HG03442 (cell line): Measurements from ENCODE around the gene SFXN1.
A peak's percentile ranks its signal among the peaks of the same experiment; 100 is the strongest.
"Not testable (repeated sequence)": the region's sequence is repeated elsewhere in the genome, so short reads cannot be mapped to it uniquely, and the experiment has no call there.

ENCODE experiments used
- ATAC-seq: cut with Tn5 transposase; IDR thresholded peaks from one replicate; pipeline ENCODE4 v1.9.1; 2021; ENCODE audit warnings: mild to moderate bottlenecking, moderate library complexity; ENCODE audit not compliant: unreplicated experiment

The SFXN1 gene

DNA sequence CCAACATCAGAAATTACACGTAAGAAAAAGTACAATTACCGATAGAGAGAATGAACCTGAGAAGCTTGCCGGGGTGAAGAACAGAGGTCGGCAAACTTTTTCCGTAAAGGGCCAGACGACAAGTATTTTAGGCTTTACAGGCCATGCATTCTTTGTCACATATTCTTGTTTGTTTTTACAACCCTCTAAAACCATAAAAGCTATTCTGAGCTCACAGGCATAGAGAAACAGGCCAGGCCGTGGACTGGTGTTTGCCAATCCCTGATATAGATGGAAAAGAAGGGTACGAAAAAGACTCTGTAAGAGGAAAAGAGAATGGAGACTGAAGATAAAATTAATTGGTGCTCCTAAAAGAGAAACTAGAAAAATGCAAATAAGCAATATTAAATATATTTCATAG is 15.4 kb downstream of the SFXN1 start:
- ATAC-seq, result no peak

DNA sequence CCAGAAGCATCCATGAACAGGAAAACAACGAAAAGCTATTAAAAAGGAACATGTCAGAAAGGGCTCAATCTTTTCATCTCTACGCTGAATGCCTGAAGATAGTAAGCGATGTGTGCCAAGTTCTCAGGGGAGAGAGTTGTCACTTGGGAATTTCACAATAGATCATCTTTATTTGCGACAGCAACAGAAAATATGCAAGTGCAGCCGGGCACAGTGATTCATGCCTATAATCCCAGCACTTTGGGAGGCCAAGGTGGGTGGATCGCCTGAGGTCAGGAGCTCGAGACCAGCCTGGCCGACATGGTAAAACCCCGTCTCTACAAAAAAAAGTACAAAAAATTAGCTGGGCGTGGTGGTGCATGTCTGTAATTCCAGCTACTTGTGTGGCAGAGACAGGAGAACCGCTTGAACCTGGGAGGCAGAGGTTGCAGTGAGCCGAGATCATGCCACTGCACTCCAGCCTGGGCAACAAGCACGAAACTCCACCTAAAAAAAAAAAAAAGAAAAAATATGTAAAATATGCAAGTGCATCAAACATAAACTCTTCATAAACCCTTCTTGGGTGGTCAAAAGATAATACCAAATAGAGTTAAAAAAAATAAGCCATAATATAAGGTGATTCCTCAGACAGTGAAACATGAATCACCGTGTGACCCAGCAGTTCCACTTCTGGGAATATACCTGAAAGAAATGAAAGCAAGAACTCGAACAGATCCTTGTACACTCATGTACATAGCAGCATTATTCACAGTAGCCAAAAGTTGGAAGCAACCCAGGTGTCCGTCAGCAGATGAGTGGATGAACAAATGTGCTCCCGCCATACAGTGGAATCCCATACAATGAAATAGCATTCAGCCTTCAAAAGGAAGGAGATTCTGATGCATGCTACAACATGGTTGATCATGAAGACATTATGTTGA is 16.2 kb downstream of the SFXN1 start:
- ATAC-seq, result no peak

DNA sequence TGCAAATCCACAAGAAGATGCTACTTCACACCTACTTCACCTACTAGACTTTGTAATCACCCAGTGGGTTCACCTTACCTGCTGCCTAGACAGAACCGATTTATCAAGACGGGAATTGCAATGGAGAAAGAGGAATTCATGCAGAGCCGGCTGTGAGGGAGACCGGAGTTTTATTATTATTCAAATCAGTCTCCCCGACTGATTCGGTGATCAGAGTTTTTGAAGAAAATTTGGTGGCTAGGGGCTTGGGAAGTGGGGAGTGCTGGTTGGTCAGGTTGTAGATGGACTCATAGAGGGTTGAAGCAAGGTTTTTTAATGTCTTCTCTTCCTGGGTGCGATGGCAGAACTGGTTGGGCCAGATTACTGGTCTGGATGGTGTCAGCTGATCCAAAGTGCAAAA is 23.4 kb downstream of the SFXN1 start:
- no peak for ATAC-seq

DNA sequence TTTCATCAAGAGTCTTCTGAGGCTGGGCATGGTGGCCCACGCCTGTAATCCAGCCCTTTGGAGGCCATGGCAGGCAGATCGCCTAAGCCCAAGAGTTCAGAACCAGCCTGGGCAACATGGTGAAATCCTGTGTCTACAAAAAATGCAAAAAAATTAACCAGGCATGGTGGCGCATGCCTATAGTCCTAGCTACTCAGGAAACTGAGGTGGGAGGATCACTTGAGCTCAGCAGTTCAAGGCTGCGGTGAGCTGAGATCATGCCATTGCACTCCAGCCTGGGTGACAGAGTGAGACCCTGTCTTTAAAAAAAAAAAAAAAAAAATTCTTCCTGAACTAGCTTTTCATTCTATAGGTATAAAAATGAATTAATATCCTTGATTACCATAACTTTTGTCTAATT is 29.3 kb downstream of the SFXN1 start:
- ATAC-seq, result not testable (repeated sequence)

DNA sequence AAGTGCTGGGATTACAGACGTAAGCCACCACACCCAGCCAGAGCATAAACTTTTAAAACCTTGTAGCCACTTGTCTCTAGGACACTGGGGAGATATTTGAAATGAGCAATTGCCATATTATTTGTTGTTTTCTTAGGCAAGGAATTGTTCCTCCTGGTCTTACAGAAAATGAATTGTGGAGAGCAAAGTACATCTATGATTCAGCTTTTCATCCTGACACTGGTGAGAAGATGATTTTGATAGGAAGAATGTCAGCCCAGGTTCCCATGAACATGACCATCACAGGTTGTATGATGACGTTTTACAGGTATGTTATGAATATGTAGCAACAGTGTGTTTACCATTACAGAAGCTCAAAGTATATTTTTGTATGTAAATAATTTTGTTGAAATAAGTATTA is 30.5 kb downstream of the SFXN1 start:
- no peak for ATAC-seq

DNA sequence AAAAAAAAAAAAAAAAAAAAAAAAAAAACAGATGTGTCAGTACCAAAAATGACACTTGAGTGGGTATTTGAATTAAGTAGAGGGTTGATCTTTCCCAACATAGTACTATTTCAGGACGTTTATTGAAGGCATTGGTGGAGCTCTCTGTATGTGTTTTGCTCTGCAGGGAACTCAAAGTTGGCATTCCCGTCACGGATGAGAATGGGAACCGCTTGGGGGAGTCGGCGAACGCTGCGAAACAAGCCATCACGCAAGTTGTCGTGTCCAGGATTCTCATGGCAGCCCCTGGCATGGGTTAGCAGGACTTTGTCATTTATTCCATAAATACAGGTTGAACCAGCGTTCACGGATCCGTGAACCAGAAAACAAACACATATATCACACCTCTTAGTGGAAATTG is 34.9 kb downstream of the SFXN1 start:
- no peak for ATAC-seq

DNA sequence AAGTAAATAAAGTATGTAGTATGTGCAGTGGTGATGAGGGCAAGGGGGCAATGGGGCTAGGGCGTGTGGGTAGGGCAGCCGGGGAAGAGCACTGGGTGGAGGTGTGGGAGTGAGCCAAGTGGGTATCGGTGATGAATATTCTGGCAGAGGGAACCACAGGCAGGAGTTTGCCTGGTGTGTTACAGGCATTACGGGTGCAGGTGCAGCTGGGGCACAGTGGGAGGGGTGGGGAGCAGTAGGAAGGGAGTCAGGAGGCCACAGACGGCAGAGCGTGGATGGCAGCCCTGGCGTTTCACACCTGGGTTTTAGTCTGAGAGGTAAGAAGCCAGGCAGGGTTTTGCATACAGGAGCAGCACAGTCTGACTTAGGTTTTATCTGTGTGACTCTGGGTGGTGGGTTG is 35.4 kb downstream of the SFXN1 start:
- no peak for ATAC-seq

DNA sequence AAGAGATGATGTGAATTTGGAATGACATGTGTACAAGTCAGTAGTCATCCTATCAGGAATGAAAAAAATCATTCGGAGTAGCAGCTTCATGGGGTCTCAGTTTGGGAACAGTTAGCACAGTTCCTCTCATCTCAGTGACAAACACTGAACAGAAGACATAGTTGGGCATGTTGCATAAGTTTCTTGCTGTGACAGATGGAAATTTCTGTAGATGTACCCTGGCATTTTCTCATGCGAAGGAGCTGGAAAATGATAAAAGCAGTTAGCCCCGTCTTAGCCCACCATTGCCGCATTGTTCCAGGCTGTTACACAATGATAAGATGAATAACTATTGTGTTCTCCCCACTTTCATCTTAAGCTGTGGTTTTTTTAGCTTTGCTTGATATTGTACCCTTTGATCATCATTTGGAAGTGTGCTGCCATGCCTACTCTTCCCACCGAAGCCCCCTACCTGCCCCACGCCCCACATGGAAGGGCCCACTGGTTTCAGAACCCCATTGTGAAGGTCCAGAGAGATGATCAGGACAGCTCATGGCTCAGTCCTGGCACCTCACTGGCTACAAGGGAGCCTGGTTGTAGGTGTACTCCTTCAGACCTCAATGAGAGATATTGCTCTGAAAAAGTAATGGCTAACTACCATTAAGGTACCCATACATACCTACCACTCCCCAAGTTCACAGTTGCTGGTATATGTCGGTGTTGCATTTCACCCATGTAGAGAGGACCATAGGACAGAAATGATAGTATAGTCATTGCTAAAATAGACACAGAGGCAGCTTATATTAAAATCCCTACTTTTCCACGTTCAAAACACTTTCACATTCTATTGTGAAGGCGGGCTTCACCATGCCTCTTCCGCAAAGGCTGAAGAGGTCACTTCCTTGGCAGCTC is 38.8 kb downstream of the SFXN1 start:
- no peak for ATAC-seq

DNA sequence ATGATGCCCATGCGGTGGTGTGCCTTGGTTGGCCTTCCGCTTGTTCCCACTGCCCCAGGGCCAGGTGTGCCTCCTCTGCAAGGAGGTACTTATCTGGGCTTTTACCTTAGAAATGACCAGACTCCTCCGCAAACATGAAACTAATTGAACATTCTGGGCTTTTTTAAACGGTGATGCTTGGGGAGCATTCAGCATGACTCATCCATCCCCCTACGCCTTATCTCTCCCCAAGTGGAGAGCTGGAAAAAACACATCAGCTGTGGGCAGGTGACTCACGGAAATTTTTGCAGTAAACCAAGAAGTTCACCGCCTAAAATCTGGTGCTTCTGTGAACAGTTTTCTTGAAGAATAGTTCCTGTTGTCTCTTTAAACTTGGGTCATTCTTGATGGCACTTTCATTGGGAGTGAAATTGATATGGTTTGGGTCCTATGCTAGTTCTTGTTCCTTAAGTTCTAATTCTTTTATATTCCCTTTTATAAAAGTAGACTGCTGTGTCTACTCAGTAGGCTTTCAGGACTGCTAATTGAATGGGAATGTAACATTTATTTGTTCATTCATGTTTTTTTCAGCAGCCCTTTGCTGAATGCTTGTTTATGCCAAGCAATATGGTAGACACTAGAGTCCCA is 39.6 kb downstream of the SFXN1 start:
- ATAC-seq, result no peak

DNA sequence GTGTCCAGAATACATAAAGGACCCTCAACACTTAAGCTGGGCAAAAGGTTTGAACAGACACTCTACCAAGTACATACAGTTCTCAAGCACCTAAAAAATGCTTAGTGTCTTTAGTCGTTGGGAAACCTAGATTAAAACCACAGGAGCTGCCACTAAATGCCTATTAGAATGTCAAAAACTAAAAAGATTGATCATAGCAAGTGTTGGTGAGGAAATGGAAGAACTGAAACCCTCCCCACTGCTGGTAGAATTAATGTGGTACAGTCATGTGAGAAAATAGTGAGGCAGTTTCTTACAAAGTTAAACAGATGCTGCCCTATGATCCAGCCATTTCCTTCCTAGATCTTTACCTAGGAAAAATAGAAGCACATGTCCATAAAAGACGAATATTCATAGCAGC is 40.6 kb downstream of the SFXN1 start:
- no peak for ATAC-seq

DNA sequence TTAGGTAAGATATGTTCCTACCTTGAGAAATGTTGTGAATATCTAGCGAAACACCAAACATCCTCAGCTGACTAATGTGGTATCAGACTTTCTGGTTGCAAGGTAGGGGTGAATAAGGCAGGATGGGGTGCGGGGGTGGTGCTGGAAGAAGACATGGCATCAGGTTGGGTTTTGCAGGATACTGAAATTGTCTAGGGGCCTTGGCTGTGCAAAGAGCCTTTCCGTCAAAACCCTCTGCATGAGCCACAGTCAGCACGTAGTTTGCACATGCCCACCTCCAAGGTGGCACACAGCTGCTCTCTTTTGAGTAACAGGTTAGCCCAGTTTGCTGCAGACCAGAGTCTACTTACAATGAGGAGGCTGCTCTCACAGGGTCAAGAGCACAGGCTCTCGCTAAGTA is 42.0 kb downstream of the SFXN1 start:
- ATAC-seq, result no peak

DNA sequence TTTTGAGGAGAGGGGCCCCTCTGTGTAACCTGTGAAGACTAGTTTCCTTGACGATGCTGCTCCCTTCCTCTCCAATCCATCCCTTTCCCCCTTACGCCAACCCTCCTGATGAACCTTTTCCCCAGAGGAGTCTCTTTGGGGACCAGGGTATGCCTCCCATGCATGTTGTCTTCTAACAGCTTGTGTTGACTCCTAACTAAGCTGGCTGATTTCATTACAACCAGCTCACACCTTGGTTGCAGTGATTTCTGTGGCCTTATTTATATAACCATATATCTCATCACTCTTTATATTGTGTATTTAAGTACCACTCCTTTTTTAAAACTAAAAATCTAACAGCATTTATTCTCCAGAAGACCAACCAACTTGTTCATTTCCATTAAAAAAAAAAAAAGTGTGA is 42.5 kb downstream of the SFXN1 start:
- ATAC-seq, result no peak

DNA sequence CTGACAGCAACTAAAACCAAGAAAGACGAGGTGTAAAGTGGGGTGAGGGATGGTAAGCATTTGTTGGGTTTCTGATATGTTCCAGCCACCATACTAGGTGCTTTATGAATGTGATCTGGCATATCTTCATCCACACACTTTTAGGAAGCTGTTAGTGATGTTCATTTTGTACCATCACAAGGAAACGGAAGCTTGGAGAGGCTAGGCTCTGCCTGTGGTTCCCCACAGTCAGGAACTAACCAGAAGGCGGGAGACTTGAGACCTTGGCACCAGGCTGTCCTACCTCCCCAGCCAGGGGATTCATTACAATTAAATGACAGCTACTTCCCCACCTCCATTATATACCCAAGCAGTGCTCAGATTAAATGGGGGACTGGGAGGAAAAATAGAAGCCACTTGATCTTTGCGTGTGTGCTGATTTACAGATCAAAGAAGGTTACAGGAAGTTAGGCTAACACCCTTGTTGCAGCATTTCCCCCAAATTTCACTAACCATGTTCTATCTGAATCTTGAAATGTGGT is 43.0 kb downstream of the SFXN1 start:
- no peak for ATAC-seq

DNA sequence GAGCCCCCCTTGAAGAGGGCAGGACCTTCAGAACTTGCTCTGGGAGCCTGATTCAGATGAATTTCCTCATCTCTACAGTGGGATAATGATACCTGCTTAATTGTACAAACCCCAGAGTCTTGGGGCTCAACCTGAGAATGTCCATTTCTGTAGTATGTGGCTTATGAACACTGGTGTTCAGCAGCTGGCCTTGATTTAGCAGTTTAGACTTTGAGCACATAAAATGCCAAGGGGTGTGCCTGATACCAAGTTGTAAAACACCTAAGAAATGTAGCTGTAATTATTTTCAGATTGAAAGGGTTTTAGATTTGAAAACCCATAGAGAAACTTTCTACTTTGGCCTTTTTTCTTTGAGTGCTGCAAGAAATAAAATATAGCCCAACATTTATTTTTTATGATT is 44.9 kb downstream of the SFXN1 start:
- no peak for ATAC-seq

DNA sequence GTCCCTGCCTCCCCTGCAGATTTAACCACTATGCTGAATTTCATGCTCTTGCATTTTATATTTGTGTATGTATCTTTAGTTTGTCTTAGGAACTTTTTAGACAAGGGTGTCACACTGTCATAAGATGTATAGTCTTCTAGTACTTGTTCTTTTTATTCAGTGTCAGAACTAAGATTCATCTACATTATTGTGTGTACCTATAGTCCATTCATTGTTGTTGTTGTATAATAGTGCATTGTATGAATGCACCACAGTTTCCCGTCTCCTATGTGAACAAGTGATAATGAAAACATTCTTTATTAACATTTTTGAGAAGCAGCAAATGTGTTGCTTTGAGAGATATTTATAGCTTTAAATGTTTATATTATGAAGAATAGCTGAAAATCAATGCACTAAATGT is 45.9 kb downstream of the SFXN1 start:
- no peak for ATAC-seq

DNA sequence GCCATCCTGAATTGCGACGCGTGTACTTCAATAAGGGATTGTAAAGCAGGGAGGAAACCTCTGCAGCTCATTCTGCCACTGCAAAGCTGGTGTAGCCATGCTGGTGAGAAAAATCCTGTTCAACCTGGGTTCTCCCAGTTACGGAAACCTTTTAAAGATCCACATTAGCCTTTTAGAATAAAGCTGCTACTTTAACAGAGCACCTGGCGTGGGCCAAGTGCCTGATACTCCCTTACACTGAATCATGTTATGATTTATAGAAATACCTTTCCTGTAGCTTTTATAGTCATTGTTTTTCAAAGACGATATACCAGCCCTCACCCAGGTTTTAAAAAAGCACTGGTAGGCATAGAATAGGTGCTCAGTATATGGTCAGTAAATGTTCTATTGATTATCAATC is 48.3 kb downstream of the SFXN1 start:
- ATAC-seq, result no peak

DNA sequence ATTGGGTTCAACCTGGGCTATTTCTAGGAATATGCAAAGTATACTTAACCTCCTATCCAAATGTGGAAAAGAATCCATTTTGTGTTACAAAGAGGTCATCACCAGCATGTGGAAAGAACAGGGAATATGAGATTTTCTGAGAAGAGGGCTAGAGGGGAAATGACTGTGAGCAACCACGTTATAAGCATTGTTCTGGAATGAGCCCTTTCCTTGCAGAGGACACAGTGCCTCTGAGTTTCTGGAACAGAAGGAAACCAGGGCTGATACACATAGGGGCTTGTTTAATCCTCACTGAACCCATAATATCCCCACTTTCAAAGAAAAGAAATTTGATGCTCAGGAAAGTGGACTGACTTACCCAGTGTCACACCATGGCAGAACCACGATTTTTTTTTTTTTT is 53.0 kb downstream of the SFXN1 start:
- ATAC-seq, result no peak

DNA sequence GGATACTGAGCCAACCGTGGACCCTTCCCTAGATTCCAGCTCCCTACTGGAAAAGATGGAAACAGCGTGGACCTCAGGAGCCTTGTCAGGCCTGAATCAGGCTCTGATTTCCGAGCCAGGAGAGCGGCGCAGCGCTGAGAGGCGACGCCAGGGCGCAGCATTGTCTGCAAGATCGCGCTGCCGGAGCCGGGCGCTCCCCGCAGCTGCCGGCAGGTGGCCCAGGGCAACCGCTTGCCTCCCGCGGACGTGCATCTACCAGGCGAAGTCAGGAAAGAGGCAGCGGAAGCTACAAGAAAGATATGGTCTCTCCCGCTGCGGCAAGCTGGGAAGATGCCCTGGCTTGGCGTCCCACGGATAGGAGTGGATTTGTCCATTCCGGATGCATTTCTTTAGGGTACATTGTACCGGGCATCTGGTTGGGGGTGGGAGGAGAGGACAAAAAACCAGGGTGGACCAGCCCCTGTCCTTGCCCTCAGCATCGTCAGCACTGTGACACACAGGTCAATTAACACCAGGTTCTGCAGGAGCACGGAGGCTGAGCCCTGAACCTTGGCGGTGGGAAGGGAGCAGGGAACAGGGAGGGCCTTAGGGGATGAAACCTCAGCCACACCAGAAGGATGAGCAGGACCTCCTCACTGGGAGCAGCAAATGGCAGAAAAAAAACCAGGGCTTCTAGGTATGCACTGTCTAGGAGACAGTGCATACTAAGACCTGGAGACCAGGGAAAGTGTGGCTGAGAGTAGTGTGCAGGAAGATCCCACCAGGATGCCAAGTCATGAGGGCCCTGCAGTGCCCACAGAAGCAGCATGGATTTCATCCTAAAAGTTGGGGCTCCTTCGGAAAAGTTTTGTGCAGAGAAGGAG is 55.9 kb downstream of the SFXN1 start:
- peak; percentile 92 for ATAC-seq

DNA sequence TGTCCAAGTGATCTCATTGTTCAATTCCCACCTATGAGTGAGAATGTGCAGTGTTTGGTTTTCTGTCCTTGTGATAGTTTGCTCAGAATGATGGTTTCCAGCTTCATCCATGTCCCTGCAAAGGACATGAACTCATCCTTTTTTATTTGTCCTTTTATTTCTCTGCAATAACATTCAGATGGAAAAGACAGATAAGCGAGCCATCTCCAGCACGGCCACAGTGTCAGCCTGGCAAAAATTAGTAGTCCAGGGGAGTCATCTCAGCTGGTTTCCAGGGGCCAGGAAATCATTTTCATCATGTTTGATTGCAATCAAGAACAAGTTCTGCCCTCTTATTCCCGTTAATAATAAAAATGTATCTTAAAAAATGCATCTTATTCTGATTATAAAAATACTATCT is 57.0 kb downstream of the SFXN1 start:
- ATAC-seq, result not testable (repeated sequence)

DNA sequence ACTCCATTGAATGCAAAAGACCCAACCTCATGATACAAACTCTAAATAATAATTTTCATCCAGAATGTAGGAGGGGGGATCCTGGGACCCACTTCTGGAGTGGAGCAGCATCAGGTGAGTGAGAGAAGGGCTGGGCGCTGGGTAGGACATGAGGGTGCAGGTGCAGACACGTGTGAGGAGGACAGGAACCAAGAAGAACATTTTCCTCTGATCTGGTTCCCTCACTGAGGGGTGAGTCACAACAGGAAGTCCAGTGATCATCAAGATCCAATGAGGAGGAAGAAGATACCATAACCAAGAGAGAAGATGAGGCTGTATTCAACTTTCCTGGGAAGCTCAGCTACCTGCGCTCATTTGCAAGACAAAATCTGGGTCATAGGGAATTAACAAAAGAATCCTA is 57.4 kb downstream of the SFXN1 start:
- ATAC-seq, result no peak
